ENCODE data around the gene NRSN2.

- TF ChIP-seq CTCF (IDR thresholded peaks at IDR 0.05) (no peak), POLR2A (IDR thresholded peaks at IDR 0.05) (no peak), EP300 (IDR thresholded peaks at IDR 0.05) (no peak), POLR2AphosphoS5 (IDR thresholded peaks at IDR 0.05) (no peak)
These were observed 49.9 kb downstream of the NRSN2 start for GRCh38 chr20:396619-397431.
